ENCODE measurements around the gene UNC13D. TPM values are rescaled to one million over a fixed set of nuclear protein-coding genes. Genes with fewer than 3 reads are reported as not detected.

UNC13D gene
- total and polyA plus RNA-seq, 9 of the 15 experiments (the other 6 are each of a cell fraction or from before 2014, with no cell fraction given): 0.86 to 244 (median 69.2) TPM

- TF ChIP-seq HMGXB4 (CRISPR knock-in tag; IDR thresholded peaks at IDR 0.05): no peak
- TF ChIP-seq HDAC2 (IDR thresholded peaks at IDR 0.05): no peak
- TF ChIP-seq RCOR1 (IDR thresholded peaks at IDR 0.05; ENCODE audit: borderline replicate concordance in 1 of 2, low read depth in 2 of 2, low read length in 2 of 2): no peak
- TF ChIP-seq KLF6 (CRISPR knock-in tag; IDR thresholded peaks at IDR 0.05; ENCODE audit: borderline replicate concordance): peak; percentile 75; the same call in 1 of the 2 replicates
- TF ChIP-seq FOSL1 (tag; conservative IDR thresholded peaks at IDR 0.05): no peak
- no peak for TF ChIP-seq NONO (IDR thresholded peaks at IDR 0.05; ENCODE audit: low read depth in 2 of 2, low read length in 1 of 2)
- no peak for TF ChIP-seq NR1H2 (CRISPR knock-in tag; IDR thresholded peaks at IDR 0.05)
- TF ChIP-seq DPF2 (IDR thresholded peaks at IDR 0.05): no peak
- TF ChIP-seq E2F3 (CRISPR knock-in tag; IDR thresholded peaks at IDR 0.05): no peak
- TF ChIP-seq SETDB1 (IDR thresholded peaks at IDR 0.05; ENCODE audit: low read length): no peak
- no peak for TF ChIP-seq ATF6 (CRISPR knock-in tag; IDR thresholded peaks at IDR 0.05)
- TF ChIP-seq THAP12 (CRISPR knock-in tag; IDR thresholded peaks at IDR 0.05): no peak
- TF ChIP-seq CEBPB (tag; IDR thresholded peaks at IDR 0.05): no peak
- TF ChIP-seq CAMTA2 (CRISPR knock-in tag; conservative IDR thresholded peaks at IDR 0.05): no peak
- TF ChIP-seq ADNP (tag; IDR thresholded peaks at IDR 0.05): no peak
- TF ChIP-seq ZFP91 (CRISPR knock-in tag; IDR thresholded peaks at IDR 0.05): no peak
- no peak for TF ChIP-seq EP400 (IDR thresholded peaks at IDR 0.05)
- no peak for TF ChIP-seq KAT7 (CRISPR knock-in tag; IDR thresholded peaks at IDR 0.05; ENCODE audit: borderline replicate concordance)
- no peak; the same call in 1 of the 2 replicates for TF ChIP-seq ZBTB7A (IDR thresholded peaks at IDR 0.05; ENCODE audit: borderline replicate concordance, control insufficient read depth, low read depth, low read length)
- no peak for TF ChIP-seq RBM39 (optimal IDR thresholded peaks at IDR 0.05; ENCODE audit: low read depth, low read length)
Observed at GRCh38 chr17:75784473-75785015, 59.7 kb downstream of the UNC13D start, which contains the start of gene UNK (continued).
